Natural killer cell (primary cell): ENCODE data around the gene VDAC2. TPM values are rescaled to one million over a fixed set of nuclear protein-coding genes. Genes with fewer than 3 reads are reported as not detected.

Experiments
- ATAC-seq, 3 donors: fragments of 150-1000 bp in 2 of 3; fragments of 200-7000 bp in 1 of 3; cut with Tn5 transposase; 1 replicate in 1 of 3; 2 replicates in 2 of 3; pipeline ENCODE4 v1.10.0; 2021; ENCODE audit warnings: mild to moderate bottlenecking in 2 of 3, moderate library complexity in 2 of 3
- DNase-seq, 2 donors: peaks; one replicate each; pipeline versions ENCODE4 v3.0.0 to v3.0.0-alpha.2; 2013 to 2021; ENCODE audit warnings: mixed read lengths in 1 of 2
- H3K27ac ChIP-seq: one replicate; pipeline ENCODE4 v1.5.1; 2013; ENCODE audit warnings: mild to moderate bottlenecking, low read length
- H3K27me3 ChIP-seq: one replicate; pipeline ENCODE4 v1.6.1; 2013; ENCODE audit warnings: low read length; ENCODE audit not compliant: control insufficient read depth, insufficient read depth
- H3K36me3 ChIP-seq: one replicate; pipeline ENCODE4 v1.6.1; 2013; ENCODE audit warnings: low read length; ENCODE audit not compliant: control insufficient read depth, insufficient read depth
- H3K4me1 ChIP-seq: one replicate; pipeline ENCODE4 v1.6.1; 2013; ENCODE audit warnings: low read length; ENCODE audit not compliant: control insufficient read depth, insufficient read depth
- H3K4me3 ChIP-seq: one replicate; pipeline ENCODE4 v1.5.1; 2013; ENCODE audit warnings: low read length
- H3K9me3 ChIP-seq: one replicate; pipeline ENCODE4 v1.6.1; 2013; ENCODE audit warnings: low read length; ENCODE audit not compliant: control insufficient read depth, insufficient read depth
- H3K27ac Mint-ChIP-seq, 2 donors: one replicate each; pipeline ENCODE4 v1.8.0; 2022; ENCODE audit warnings: mild to moderate bottlenecking in 2 of 2, mixed read lengths in 2 of 2, moderate library complexity in 1 of 2
- H3K27me3 Mint-ChIP-seq, 2 donors: one replicate each; pipeline ENCODE4 v1.8.0; 2022; ENCODE audit warnings: low read depth in 2 of 2, mixed read lengths in 2 of 2
- H3K36me3 Mint-ChIP-seq: one replicate; pipeline ENCODE4 v1.8.0; 2022; ENCODE audit warnings: mixed read lengths
- H3K4me1 Mint-ChIP-seq, 2 donors: one replicate each; pipeline ENCODE4 v1.8.0; 2022; ENCODE audit warnings: mixed read lengths in 2 of 2
- H3K4me3 Mint-ChIP-seq: one replicate; pipeline ENCODE4 v1.8.0; 2022; ENCODE audit warnings: mild to moderate bottlenecking, moderate library complexity, mixed read lengths
- H3K9me3 Mint-ChIP-seq, 2 donors: one replicate each; pipeline ENCODE4 v1.8.0; 2022; ENCODE audit warnings: mixed read lengths in 2 of 2
- WGBS: methylation state at CpG from one replicate; pipeline ENCODE4 v1.1.7; 2013; ENCODE audit warnings: missing lambda C conversion rate; ENCODE audit not compliant: insufficient coverage; 5-methylcytosine and 5-hydroxymethylcytosine counted together
- intact Hi-C: fragments of 100-400 bp; cut with micrococcal nuclease; formaldehyde crosslinking; loops from one replicate; pipeline ENCODE4 v1.14.2; 2022
- total RNA-seq, 4 donors: library from RNA; stranded (reverse); fragments of 120-200 nt in 1 of 4; gene quantifications; one replicate each; pipeline versions ENCODE4 v1.2.3 to v1.2.4, GENCODE V29; 2013 to 2022
- TF ChIP-seq, protein P1 (sequence below): fragments of 200-600 bp; IDR thresholded peaks from one replicate; pipeline ENCODE4 v1.8.0; 2022; ENCODE audit warnings: antibody characterized with exemption

VDAC2 gene
- total RNA-seq, 3 donors from 2014 or later (not counting 1 experiment from before 2014, with no cell fraction given): 110 to 124 (median 117) TPM

DNA sequence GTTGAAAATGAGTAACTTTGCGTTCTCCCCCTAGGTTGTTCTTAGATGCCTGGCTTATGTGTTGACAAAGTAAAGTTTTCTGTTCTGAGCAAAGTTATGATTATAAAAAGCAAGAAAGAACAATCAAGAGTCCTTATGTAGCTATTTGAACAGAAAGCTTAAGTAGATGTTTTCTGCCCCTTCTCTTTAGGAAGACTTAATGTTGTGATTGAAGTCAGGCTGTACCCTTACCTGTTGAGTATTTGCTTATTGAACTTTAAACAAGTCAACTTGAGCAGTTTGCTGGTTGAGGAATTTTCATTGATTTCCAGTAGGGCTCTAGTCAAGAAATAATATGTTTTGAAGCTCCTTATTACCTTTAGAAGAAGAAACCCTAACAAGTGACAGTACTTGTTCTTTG, 33.9 kb upstream of the VDAC2 start:
- H3K4me3 Mint-ChIP-seq: peak overlapping the region; percentile 66
- H3K36me3 ChIP-seq: peaks cover 5% of the 10 kb centered on the region
- WGBS: 100% methylated on average over 1 of the region's 1 CpG
- H3K9me3 ChIP-seq: no peaks in the 10 kb centered on the region
- peaks cover 9% of the 10 kb centered on the region for H3K4me1 ChIP-seq
- no peak for ATAC-seq
- TF ChIP-seq, protein P1, sequence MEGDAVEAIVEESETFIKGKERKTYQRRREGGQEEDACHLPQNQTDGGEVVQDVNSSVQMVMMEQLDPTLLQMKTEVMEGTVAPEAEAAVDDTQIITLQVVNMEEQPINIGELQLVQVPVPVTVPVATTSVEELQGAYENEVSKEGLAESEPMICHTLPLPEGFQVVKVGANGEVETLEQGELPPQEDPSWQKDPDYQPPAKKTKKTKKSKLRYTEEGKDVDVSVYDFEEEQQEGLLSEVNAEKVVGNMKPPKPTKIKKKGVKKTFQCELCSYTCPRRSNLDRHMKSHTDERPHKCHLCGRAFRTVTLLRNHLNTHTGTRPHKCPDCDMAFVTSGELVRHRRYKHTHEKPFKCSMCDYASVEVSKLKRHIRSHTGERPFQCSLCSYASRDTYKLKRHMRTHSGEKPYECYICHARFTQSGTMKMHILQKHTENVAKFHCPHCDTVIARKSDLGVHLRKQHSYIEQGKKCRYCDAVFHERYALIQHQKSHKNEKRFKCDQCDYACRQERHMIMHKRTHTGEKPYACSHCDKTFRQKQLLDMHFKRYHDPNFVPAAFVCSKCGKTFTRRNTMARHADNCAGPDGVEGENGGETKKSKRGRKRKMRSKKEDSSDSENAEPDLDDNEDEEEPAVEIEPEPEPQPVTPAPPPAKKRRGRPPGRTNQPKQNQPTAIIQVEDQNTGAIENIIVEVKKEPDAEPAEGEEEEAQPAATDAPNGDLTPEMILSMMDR: no peak
- intact Hi-C loops: no loop called here
- no peaks in the 10 kb centered on the region for H3K9me3 Mint-ChIP-seq
- H3K4me3 ChIP-seq: no peak overlapping the region
- no peak for DNase-seq
- no peaks in the 10 kb centered on the region for H3K36me3 Mint-ChIP-seq
- H3K27ac Mint-ChIP-seq: peak overlapping the region; percentile 61 to 79
- no peak overlapping the region for H3K27ac ChIP-seq
- no peaks in the 10 kb centered on the region for H3K27me3 Mint-ChIP-seq
- H3K4me1 Mint-ChIP-seq: peaks cover 17 to 20% of the 10 kb centered on the region in 2 donors
- H3K27me3 ChIP-seq: no peaks in the 10 kb centered on the region

DNA sequence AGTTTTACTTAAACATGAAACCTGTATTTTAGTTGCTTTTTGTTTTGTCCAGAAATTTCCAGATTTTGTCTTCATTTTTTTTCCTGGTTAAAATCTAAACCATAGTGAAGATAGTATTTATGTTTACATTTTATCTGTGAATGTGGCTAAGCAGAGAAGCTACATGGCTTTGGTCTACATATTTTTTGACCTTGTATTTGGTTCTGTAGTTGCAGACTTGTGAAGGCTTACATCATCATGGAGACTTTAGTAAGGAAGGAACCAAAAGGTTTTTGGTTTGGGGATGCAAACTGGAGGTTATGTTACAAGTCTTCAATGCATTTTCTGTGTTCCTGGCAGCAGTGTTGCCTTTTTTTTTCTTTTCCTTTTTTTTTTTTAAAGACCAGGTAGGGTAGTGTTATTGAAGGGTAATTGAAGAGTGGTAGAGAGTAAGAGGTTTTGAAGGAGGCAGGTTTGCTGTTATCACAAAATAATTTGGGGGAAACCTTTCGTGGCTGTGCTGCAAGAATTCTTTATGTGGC, 30.9 kb upstream of the VDAC2 start:
- peaks cover 2% of the 10 kb centered on the region for H3K36me3 ChIP-seq
- Mint-ChIP-seq H3K27ac (no peak overlapping the region), H3K36me3 (no peaks in the 10 kb centered on the region), H3K9me3 (no peaks in the 10 kb centered on the region), H3K27me3 (no peaks in the 10 kb centered on the region), H3K4me1 (peaks cover 17 to 20% of the 10 kb centered on the region in 2 donors), H3K4me3 (no peak overlapping the region)
- no peaks in the 10 kb centered on the region for H3K9me3 ChIP-seq
- WGBS: 79% methylated on average over 1 of the region's 1 CpG
- no peak for DNase-seq
- no peaks in the 10 kb centered on the region for H3K27me3 ChIP-seq
- peaks cover 9% of the 10 kb centered on the region for H3K4me1 ChIP-seq
- TF ChIP-seq, protein P1: no peak
- intact Hi-C loops: loop anchor here (10.0 kb wide), 1 partner anchor 65 kb away; the partner anchor contains the start of gene SAMD8
- ATAC-seq: no peak
- H3K27ac ChIP-seq: no peak overlapping the region
- H3K4me3 ChIP-seq: no peak overlapping the region

DNA sequence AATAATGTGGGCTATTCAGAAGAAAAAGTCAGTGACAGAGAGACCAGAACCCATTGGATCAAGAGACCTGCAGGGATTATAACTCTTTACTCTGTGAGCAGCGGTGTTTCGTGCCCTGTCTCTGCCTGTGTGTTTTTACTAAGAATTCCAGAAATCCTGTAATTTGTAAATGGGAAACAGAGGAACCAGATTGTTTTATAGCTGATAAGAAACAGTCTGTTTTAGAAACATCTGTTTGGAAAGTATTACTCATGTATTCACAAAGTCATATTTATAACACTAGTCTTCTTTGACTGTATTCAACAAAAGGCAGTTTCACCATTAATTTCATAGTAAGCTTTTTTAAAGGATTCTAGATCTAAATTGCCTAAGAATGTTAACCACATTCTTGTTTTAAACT, 30.0 kb upstream of the VDAC2 start:
- 100% methylated on average over 2 of the region's 2 CpGs for WGBS
- H3K27ac ChIP-seq: no peak overlapping the region
- H3K4me1 ChIP-seq: peaks cover 6% of the 10 kb centered on the region
- H3K4me1 Mint-ChIP-seq: peaks cover 16 to 17% of the 10 kb centered on the region in 2 donors
- no peaks in the 10 kb centered on the region for H3K9me3 ChIP-seq
- no peak overlapping the region for H3K4me3 Mint-ChIP-seq
- H3K27me3 ChIP-seq: no peaks in the 10 kb centered on the region
- no peak for ATAC-seq
- intact Hi-C loops: loop anchor here (10.0 kb wide), 1 partner anchor 66 kb away; the partner anchor contains the start of gene SAMD8
- TF ChIP-seq, protein P1: no peak
- H3K36me3 Mint-ChIP-seq: no peaks in the 10 kb centered on the region
- no peaks in the 10 kb centered on the region for H3K27me3 Mint-ChIP-seq
- no peaks in the 10 kb centered on the region for H3K9me3 Mint-ChIP-seq
- peaks cover 2% of the 10 kb centered on the region for H3K36me3 ChIP-seq
- DNase-seq: no peak
- no peak overlapping the region for H3K4me3 ChIP-seq
- H3K27ac Mint-ChIP-seq: no peak overlapping the region

DNA sequence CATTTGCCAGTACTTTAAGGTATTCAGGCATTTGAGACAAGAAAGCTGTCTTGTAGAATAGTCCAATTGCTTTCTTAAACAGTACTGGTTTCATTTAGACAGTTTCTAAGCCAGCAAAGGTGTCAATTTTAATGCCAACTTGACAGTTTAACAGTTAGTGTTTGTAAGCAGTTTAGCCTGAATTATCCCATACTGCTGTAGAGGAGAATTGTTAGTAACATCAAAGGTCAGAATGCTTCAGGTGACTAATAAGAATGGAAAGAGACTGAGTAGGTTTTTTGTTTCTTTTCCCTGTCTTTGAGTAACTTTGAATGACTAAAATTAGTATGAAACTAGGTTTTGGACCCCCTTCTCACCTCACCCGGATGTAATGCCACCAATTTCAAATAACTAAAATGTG, 29.5 kb upstream of the VDAC2 start:
- Histone ChIP-seq H3K4me1 (peaks cover 1% of the 10 kb centered on the region), H3K27me3 (no peaks in the 10 kb centered on the region), H3K36me3 (peaks cover 2% of the 10 kb centered on the region), H3K9me3 (no peaks in the 10 kb centered on the region), H3K27ac (no peak overlapping the region), H3K4me3 (no peak overlapping the region)
- H3K36me3 Mint-ChIP-seq: no peaks in the 10 kb centered on the region
- 88% methylated on average over 1 of the region's 1 CpG for WGBS
- no peak overlapping the region for H3K4me3 Mint-ChIP-seq
- H3K4me1 Mint-ChIP-seq: peaks cover 12 to 13% of the 10 kb centered on the region in 2 donors
- H3K9me3 Mint-ChIP-seq: no peaks in the 10 kb centered on the region
- DNase-seq (no peak), ATAC-seq (no peak)
- no peak overlapping the region for H3K27ac Mint-ChIP-seq
- H3K27me3 Mint-ChIP-seq: no peaks in the 10 kb centered on the region
- TF ChIP-seq, protein P1: no peak
- intact Hi-C loops: loop anchor here (10.0 kb wide), 1 partner anchor 66 kb away; the partner anchor contains the start of gene SAMD8
